ENCODE data around the gene KCNK4.

DNA sequence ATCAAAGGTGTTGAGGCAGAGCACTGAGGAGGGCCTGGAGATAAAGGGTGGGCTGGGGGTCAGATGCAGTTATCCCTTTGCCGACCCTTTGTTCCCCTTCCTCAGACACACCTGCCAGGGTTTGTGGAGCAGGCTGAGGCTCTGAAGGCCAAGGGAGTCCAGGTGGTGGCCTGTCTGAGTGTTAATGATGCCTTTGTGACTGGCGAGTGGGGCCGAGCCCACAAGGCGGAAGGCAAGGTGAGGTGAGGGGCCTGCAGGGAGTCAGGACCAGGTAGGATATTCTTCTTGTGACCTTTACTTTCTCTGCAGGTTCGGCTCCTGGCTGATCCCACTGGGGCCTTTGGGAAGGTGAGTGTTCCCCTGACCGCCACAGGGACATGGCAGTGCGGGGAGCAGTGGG is 29.5 kb downstream of the KCNK4 start:
- TF ChIP-seq, protein P1, sequence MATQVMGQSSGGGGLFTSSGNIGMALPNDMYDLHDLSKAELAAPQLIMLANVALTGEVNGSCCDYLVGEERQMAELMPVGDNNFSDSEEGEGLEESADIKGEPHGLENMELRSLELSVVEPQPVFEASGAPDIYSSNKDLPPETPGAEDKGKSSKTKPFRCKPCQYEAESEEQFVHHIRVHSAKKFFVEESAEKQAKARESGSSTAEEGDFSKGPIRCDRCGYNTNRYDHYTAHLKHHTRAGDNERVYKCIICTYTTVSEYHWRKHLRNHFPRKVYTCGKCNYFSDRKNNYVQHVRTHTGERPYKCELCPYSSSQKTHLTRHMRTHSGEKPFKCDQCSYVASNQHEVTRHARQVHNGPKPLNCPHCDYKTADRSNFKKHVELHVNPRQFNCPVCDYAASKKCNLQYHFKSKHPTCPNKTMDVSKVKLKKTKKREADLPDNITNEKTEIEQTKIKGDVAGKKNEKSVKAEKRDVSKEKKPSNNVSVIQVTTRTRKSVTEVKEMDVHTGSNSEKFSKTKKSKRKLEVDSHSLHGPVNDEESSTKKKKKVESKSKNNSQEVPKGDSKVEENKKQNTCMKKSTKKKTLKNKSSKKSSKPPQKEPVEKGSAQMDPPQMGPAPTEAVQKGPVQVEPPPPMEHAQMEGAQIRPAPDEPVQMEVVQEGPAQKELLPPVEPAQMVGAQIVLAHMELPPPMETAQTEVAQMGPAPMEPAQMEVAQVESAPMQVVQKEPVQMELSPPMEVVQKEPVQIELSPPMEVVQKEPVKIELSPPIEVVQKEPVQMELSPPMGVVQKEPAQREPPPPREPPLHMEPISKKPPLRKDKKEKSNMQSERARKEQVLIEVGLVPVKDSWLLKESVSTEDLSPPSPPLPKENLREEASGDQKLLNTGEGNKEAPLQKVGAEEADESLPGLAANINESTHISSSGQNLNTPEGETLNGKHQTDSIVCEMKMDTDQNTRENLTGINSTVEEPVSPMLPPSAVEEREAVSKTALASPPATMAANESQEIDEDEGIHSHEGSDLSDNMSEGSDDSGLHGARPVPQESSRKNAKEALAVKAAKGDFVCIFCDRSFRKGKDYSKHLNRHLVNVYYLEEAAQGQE (IDR thresholded peaks at IDR 0.05; ENCODE audit: insufficient replicate concordance, low read depth) = no peak
- TF ChIP-seq, protein P2, sequence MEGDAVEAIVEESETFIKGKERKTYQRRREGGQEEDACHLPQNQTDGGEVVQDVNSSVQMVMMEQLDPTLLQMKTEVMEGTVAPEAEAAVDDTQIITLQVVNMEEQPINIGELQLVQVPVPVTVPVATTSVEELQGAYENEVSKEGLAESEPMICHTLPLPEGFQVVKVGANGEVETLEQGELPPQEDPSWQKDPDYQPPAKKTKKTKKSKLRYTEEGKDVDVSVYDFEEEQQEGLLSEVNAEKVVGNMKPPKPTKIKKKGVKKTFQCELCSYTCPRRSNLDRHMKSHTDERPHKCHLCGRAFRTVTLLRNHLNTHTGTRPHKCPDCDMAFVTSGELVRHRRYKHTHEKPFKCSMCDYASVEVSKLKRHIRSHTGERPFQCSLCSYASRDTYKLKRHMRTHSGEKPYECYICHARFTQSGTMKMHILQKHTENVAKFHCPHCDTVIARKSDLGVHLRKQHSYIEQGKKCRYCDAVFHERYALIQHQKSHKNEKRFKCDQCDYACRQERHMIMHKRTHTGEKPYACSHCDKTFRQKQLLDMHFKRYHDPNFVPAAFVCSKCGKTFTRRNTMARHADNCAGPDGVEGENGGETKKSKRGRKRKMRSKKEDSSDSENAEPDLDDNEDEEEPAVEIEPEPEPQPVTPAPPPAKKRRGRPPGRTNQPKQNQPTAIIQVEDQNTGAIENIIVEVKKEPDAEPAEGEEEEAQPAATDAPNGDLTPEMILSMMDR (IDR thresholded peaks at IDR 0.05; ENCODE audit: insufficient read depth, low read length) = no peak
- TF ChIP-seq POLR2AphosphoS5 (IDR thresholded peaks at IDR 0.05; ENCODE audit: low read depth) = no peak

Data from HL-60 (cell line).